ENCODE measurements around the gene SMIM32. TPM values are rescaled to one million over a fixed set of nuclear protein-coding genes. Genes with fewer than 3 reads are reported as not detected.

The SMIM32 gene
- total and polyA plus RNA-seq, 4 donors: 0.02 TPM; not detected in 3

GRCh38 chr5:136192015-136192525, 892 bp downstream of the SMIM32 start:
- no peak for TF ChIP-seq RXRA (IDR thresholded peaks at IDR 0.05)
- no peak for TF ChIP-seq REST (IDR thresholded peaks at IDR 0.05)
- no peak for TF ChIP-seq GABPA (IDR thresholded peaks at IDR 0.05 in 1 of 2, conservative IDR thresholded peaks at IDR 0.05 in 1 of 2)
- TF ChIP-seq ZBTB33 (IDR thresholded peaks at IDR 0.05): no peak
- no peak for TF ChIP-seq HNF4A (conservative IDR thresholded peaks at IDR 0.05)
- TF ChIP-seq JUND (IDR thresholded peaks at IDR 0.05): no peak
- TF ChIP-seq FOXA2 (IDR thresholded peaks at IDR 0.05): no peak
- no peak for TF ChIP-seq TAF1 (conservative IDR thresholded peaks at IDR 0.05)
- no peak for TF ChIP-seq ATF3 (IDR thresholded peaks at IDR 0.05)
- TF ChIP-seq NR2F2 (IDR thresholded peaks at IDR 0.05): no peak
- no peak for TF ChIP-seq SP1 (IDR thresholded peaks at IDR 0.05)
- TF ChIP-seq FOXA1 (IDR thresholded peaks at IDR 0.05): no peak
- no peak for TF ChIP-seq RAD21 (IDR thresholded peaks at IDR 0.05)
- TF ChIP-seq EGR1 (IDR thresholded peaks at IDR 0.05; ENCODE audit: low read depth in 2 of 2): no peak
- Histone ChIP-seq H3K9me3 (ENCODE audit: control insufficient read depth in 4 of 4, low read length in 3 of 4) (no peaks in the 10 kb centered on the region), H3K27ac (ENCODE audit: low read depth in 1 of 2, low read length in 2 of 2) (no peak overlapping the region), H3K4me3 (ENCODE audit: low read depth in 1 of 3, low read length in 3 of 3) (peak overlapping the region in 2 of 3 donors; percentile 42 to 49), H3K9ac (ENCODE audit: low read depth in 1 of 2, low read length in 2 of 2) (no peak overlapping the region), H3K4me1 (ENCODE audit: control insufficient read depth in 4 of 4, insufficient read depth in 4 of 4, low read length in 3 of 4) (peaks cover 13 to 21% (median 17%) of the 10 kb centered on the region in 4 donors), H3K27me3 (ENCODE audit: control insufficient read depth in 4 of 4, insufficient read depth in 4 of 4, low read length in 3 of 4) (peaks cover 0 to 5% (median 0%) of the 10 kb centered on the region in 4 donors), H3K36me3 (ENCODE audit: control insufficient read depth in 4 of 4, insufficient read depth in 3 of 4, low read depth in 1 of 4, low read length in 3 of 4) (peaks cover 0 to 4% (median under 1%) of the 10 kb centered on the region in 4 donors)
- 3% methylated on average over 56 of the region's 56 CpGs for WGBS
- DNase-seq (ENCODE audit: low spot score): peak; percentile 27

GRCh38 chr5:136191304-136192014, 1.5 kb downstream of the SMIM32 start:
- TF ChIP-seq REST (IDR thresholded peaks at IDR 0.05): no peak
- no peak for TF ChIP-seq RXRA (IDR thresholded peaks at IDR 0.05)
- TF ChIP-seq HNF4A (conservative IDR thresholded peaks at IDR 0.05): no peak
- no peak for TF ChIP-seq ATF3 (IDR thresholded peaks at IDR 0.05)
- no peak for TF ChIP-seq SP1 (IDR thresholded peaks at IDR 0.05)
- H3K9ac ChIP-seq (ENCODE audit: low read depth in 1 of 2, low read length in 2 of 2): no peak overlapping the region
- DNase-seq (ENCODE audit: low spot score): no peak

More at GRCh38 chr5:136191304-136192014, 1.5 kb downstream of the SMIM32 start:
- H3K27me3 ChIP-seq (ENCODE audit: control insufficient read depth in 4 of 4, insufficient read depth in 4 of 4, low read length in 3 of 4): peaks cover 0 to 5% (median 0%) of the 10 kb centered on the region in 4 donors
- peak overlapping the region in 1 of 3 donors; percentile 49 for H3K4me3 ChIP-seq (ENCODE audit: low read depth in 1 of 3, low read length in 3 of 3)
- WGBS: 20% methylated on average over 44 of the region's 44 CpGs
- H3K4me1 ChIP-seq (ENCODE audit: control insufficient read depth in 4 of 4, insufficient read depth in 4 of 4, low read length in 3 of 4): peaks cover 13 to 21% (median 17%) of the 10 kb centered on the region in 4 donors
- H3K27ac ChIP-seq (ENCODE audit: low read depth in 1 of 2, low read length in 2 of 2): no peak overlapping the region
- H3K9me3 ChIP-seq (ENCODE audit: control insufficient read depth in 4 of 4, low read length in 3 of 4): no peaks in the 10 kb centered on the region
- H3K36me3 ChIP-seq (ENCODE audit: control insufficient read depth in 4 of 4, insufficient read depth in 3 of 4, low read depth in 1 of 4, low read length in 3 of 4): peaks cover 0 to 4% (median under 1%) of the 10 kb centered on the region in 4 donors
